NT2/D1 (cell line): ENCODE measurements around the gene ABAT.

Source experiments
- YY1 ChIP-seq: IDR thresholded peaks from 2 replicates; pipeline ENCODE4 v1.6.1; 2011; ENCODE audit not compliant: insufficient read length, insufficient read depth
- ZNF274 ChIP-seq: IDR thresholded peaks from 2 replicates; pipeline ENCODE4 v1.6.1; 2011; ENCODE audit warnings: mild to moderate bottlenecking, low read depth, low read length

DNA sequence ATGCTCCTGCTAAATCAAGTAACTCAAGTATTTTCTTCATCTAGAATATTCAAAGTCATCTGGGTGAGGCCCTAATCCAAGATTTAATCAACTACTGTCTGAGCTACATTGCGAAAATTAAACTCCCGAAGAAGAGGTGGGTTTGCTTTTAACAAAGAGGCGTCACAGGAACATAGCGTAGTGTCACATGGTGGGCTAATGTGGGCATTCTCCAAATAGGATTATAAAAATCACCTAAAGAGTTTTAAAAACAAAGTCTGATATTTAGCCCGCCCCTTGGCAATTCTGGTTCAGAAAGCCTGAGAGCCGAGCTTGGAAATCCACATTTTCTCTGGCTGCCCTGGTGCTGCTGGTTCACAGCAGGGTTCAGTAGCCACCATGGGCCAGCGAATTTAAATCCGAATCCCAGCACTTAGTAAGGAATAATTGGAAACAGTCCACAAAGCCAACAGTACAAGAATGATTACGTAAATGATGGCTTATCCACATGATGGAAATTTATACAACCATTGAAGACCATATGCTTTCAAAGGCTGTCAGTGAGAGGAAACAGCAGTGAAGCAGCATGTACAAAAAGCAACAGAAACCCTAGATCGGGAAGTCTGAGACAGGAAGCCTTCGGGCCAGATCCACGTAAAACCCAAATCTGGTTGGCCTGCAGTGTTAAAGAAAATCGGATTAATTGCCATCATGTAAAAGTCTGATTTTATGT, 132.0 kb downstream of the ABAT start:
- no peak for TF ChIP-seq ZNF274
- no peak for TF ChIP-seq YY1
